HepG2 (cell line): Measurements from ENCODE around the gene ITGAV. TPM values are rescaled to one million over a fixed set of nuclear protein-coding genes. Genes with fewer than 3 reads are reported as not detected.
A peak's percentile ranks its signal among the peaks of the same experiment; 100 is the strongest.

Experiments
- AHDC1 ChIP-seq: sonication (generic); formaldehyde crosslinking; IDR thresholded peaks from 2 replicates; pipeline ENCODE4 v1.5.1; 2020; ENCODE audit warnings: mild to moderate bottlenecking, missing genetic modification reagents, borderline replicate concordance
- AKNA ChIP-seq: sonication (generic); formaldehyde crosslinking; IDR thresholded peaks from 2 replicates; pipeline ENCODE4 v1.4.0; 2020; ENCODE audit warnings: missing genetic modification reagents, borderline replicate concordance
- SSRP1 ChIP-seq: IDR thresholded peaks from 2 replicates; pipeline ENCODE4 v1.6.1; 2016; ENCODE audit warnings: control low read depth
- ZNF577 ChIP-seq: sonication (generic); formaldehyde crosslinking; IDR thresholded peaks from 2 replicates; pipeline ENCODE4 v1.4.0; 2020; ENCODE audit warnings: mild to moderate bottlenecking, low read depth, missing genetic modification reagents, borderline replicate concordance
- polyA plus RNA-seq, 8 experiments: library from polyadenylated mRNA; depleted of rRNA in 3 of 8; stranded (reverse) in 7 of 8; unstranded in 1 of 8; fragments of >200 nt; fragmentation: Illumina TruSeq in 4 of 8; extraction: Trizol in 4 of 8; gene quantifications; 2 replicates each; pipeline versions ENCODE4 v1.2.1 to v1.2.3, GENCODE V29; 2011 to 2016; ENCODE audit warnings: low read depth in 4 of 8, missing spikeins in 1 of 8, mixed read lengths in 1 of 8; ENCODE audit not compliant: insufficient read depth in 1 of 8
- total RNA-seq, 5 experiments: library from RNA; depleted of rRNA; stranded (reverse); fragments of >200 nt; fragmentation: Illumina TruSeq; extraction: Trizol; gene quantifications; 2 replicates each; pipeline ENCODE4 v1.2.3, GENCODE V29; 2016; ENCODE audit warnings: low read depth in 1 of 5
- TF ChIP-seq, protein P1 (sequence below): sonication (generic); formaldehyde crosslinking; IDR thresholded peaks from 2 replicates; pipeline ENCODE4 v1.4.0; 2020; ENCODE audit warnings: missing genetic modification reagents
- TF ChIP-seq, protein P2 (sequence below): sonication (generic); formaldehyde crosslinking; IDR thresholded peaks from 2 replicates; pipeline ENCODE4 v1.4.0; 2020; ENCODE audit warnings: mild to moderate bottlenecking, low read depth, missing genetic modification reagents
- TF ChIP-seq, protein P3 (sequence below): IDR thresholded peaks from 2 replicates; pipeline ENCODE4 v1.6.1; 2012; ENCODE audit warnings: low read length, improper control_type of control experiment
- TF ChIP-seq, protein P4 (sequence below): IDR thresholded peaks from 2 replicates; pipeline ENCODE4 v1.6.1; 2016; ENCODE audit warnings: low read depth, borderline replicate concordance

ITGAV gene
- total and polyA plus RNA-seq, 2 of the 13 experiments (the other 11 are each of a cell fraction or from before 2014, with no cell fraction given): 59.1 to 60.4 TPM

- TF ChIP-seq AHDC1: 0 out of 2 replicates have a peak, but pooled peaks have one; percentile 33
- TF ChIP-seq, protein P1, sequence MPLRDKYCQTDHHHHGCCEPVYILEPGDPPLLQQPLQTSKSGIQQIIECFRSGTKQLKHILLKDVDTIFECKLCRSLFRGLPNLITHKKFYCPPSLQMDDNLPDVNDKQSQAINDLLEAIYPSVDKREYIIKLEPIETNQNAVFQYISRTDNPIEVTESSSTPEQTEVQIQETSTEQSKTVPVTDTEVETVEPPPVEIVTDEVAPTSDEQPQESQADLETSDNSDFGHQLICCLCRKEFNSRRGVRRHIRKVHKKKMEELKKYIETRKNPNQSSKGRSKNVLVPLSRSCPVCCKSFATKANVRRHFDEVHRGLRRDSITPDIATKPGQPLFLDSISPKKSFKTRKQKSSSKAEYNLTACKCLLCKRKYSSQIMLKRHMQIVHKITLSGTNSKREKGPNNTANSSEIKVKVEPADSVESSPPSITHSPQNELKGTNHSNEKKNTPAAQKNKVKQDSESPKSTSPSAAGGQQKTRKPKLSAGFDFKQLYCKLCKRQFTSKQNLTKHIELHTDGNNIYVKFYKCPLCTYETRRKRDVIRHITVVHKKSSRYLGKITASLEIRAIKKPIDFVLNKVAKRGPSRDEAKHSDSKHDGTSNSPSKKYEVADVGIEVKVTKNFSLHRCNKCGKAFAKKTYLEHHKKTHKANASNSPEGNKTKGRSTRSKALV (CRISPR knock-in tag): no peak
- no peak for TF ChIP-seq SSRP1 (CRISPR knock-in tag)
- TF ChIP-seq, protein P2, sequence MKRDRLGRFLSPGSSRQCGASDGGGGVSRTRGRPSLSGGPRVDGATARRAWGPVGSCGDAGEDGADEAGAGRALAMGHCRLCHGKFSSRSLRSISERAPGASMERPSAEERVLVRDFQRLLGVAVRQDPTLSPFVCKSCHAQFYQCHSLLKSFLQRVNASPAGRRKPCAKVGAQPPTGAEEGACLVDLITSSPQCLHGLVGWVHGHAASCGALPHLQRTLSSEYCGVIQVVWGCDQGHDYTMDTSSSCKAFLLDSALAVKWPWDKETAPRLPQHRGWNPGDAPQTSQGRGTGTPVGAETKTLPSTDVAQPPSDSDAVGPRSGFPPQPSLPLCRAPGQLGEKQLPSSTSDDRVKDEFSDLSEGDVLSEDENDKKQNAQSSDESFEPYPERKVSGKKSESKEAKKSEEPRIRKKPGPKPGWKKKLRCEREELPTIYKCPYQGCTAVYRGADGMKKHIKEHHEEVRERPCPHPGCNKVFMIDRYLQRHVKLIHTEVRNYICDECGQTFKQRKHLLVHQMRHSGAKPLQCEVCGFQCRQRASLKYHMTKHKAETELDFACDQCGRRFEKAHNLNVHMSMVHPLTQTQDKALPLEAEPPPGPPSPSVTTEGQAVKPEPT (CRISPR knock-in tag): no peak
- TF ChIP-seq, protein P3, sequence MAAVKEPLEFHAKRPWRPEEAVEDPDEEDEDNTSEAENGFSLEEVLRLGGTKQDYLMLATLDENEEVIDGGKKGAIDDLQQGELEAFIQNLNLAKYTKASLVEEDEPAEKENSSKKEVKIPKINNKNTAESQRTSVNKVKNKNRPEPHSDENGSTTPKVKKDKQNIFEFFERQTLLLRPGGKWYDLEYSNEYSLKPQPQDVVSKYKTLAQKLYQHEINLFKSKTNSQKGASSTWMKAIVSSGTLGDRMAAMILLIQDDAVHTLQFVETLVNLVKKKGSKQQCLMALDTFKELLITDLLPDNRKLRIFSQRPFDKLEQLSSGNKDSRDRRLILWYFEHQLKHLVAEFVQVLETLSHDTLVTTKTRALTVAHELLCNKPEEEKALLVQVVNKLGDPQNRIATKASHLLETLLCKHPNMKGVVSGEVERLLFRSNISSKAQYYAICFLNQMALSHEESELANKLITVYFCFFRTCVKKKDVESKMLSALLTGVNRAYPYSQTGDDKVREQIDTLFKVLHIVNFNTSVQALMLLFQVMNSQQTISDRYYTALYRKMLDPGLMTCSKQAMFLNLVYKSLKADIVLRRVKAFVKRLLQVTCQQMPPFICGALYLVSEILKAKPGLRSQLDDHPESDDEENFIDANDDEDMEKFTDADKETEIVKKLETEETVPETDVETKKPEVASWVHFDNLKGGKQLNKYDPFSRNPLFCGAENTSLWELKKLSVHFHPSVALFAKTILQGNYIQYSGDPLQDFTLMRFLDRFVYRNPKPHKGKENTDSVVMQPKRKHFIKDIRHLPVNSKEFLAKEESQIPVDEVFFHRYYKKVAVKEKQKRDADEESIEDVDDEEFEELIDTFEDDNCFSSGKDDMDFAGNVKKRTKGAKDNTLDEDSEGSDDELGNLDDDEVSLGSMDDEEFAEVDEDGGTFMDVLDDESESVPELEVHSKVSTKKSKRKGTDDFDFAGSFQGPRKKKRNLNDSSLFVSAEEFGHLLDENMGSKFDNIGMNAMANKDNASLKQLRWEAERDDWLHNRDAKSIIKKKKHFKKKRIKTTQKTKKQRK: no peak
- TF ChIP-seq, protein P4, sequence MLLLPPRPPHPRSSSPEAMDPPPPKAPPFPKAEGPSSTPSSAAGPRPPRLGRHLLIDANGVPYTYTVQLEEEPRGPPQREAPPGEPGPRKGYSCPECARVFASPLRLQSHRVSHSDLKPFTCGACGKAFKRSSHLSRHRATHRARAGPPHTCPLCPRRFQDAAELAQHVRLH: no peak
- no peak for TF ChIP-seq ZNF577
- TF ChIP-seq AKNA (CRISPR knock-in tag): no peak
Observed at GRCh38 chr2:186561467-186562208, 28.2 kb upstream of the ITGAV start (continued).
